GM12878 (cell line): Measurements from ENCODE around the gene PHEX. TPM values are rescaled to one million over a fixed set of nuclear protein-coding genes. Genes with fewer than 3 reads are reported as not detected.

ENCODE experiments used
- ATAC-seq: fragments of 200-7000 bp; cut with Tn5 transposase; 3 replicates; pipeline ENCODE4 v1.9.1; 2020; ENCODE audit warnings: mild to moderate bottlenecking, moderate library complexity
- BruUV-seq: library from RNA; stranded (reverse); fragments of 400-500 nt; replicated peaks from 2 replicates; lab custom pipeline; 2021; lab: Mats Ljungman, UMichigan
- CTCF ChIA-PET: fragments of 300-600 bp; sonication (Branson Sonifier 250); formaldehyde crosslinking; extraction: SDS; loops from one replicate; lab custom pipeline; 2021; ENCODE audit warnings: inconsistent platforms; lab: Yijun Ruan, JAX
- POLR2A ChIA-PET: fragments of 350-600 bp; formaldehyde crosslinking; extraction: SDS; loops from one replicate; lab custom pipeline; 2021; ENCODE audit warnings: inconsistent platforms; lab: Charles Lee
- RAD21 ChIA-PET: fragments of 300-600 bp; sonication (Branson Sonifier 250); formaldehyde crosslinking; loops from one replicate; lab custom pipeline; 2023; ENCODE audit warnings: antibody characterized with exemption; ENCODE audit not compliant: unreplicated experiment; lab: Charles Lee
- SMC1A ChIA-PET: fragments of 300-600 bp; sonication (Branson Sonifier 250); formaldehyde crosslinking; loops from one replicate; lab custom pipeline; 2023; ENCODE audit not compliant: unreplicated experiment, uncharacterized antibody; lab: Charles Lee
- DNase-seq: peaks from one replicate; pipeline ENCODE4 v3.0.0-alpha.2; 2011; ENCODE audit warnings: low read depth, low spot score
- FAIRE-seq: peaks from 3 replicates; lab custom pipeline; 2011; peaks lifted over from hg19 to GRCh38; lab: Jason Lieb, UNC
- H2AFZ ChIP-seq: 2 replicates; pipeline ENCODE4 v1.6.0; 2011; ENCODE audit warnings: low read depth, low read length, control low read depth; ENCODE audit not compliant: control insufficient read depth
- H3K27ac ChIP-seq: 2 replicates; pipeline ENCODE4 v1.5.1; 2011; ENCODE audit warnings: control low read depth; ENCODE audit not compliant: control insufficient read depth, insufficient read depth
- H3K27me3 ChIP-seq, 2 experiments: replicated peaks in 1 of 2; 2 replicates each; pipeline versions ENCODE4 v1.6.0 to v1.6.1; 2011; ENCODE audit warnings: low read length in 1 of 2; ENCODE audit not compliant: control insufficient read depth in 2 of 2, insufficient read depth in 2 of 2
- H3K36me3 ChIP-seq, 2 experiments: 2 replicates each; pipeline ENCODE4 v1.5.1; 2011; ENCODE audit warnings: low read length in 1 of 2; ENCODE audit not compliant: control insufficient read depth in 2 of 2, insufficient read depth in 2 of 2
- H3K4me1 ChIP-seq: 2 replicates; pipeline ENCODE4 v1.6.1; 2011; ENCODE audit warnings: mild to moderate bottlenecking, low read length, moderate library complexity, mixed read lengths; ENCODE audit not compliant: control insufficient read depth, insufficient read depth
- H3K4me2 ChIP-seq: 2 replicates; pipeline ENCODE4 v1.6.0; 2011; ENCODE audit warnings: control low read depth; ENCODE audit not compliant: control insufficient read depth, insufficient read depth
- H3K4me3 ChIP-seq: fragments of 200-600 bp; sonication (generic); 2 replicates; pipeline ENCODE4 v1.5.1; 2016
- H3K79me2 ChIP-seq: 2 replicates; pipeline ENCODE4 v1.6.0; 2011; ENCODE audit warnings: low read length; ENCODE audit not compliant: control insufficient read depth, insufficient read depth
- H3K9ac ChIP-seq: 2 replicates; pipeline ENCODE4 v1.8.0; 2011; ENCODE audit warnings: low read length, control low read depth, mixed read lengths; ENCODE audit not compliant: control insufficient read depth, insufficient read depth
- H3K9me3 ChIP-seq: replicated peaks from 3 replicates; pipeline ENCODE4 v1.5.1; 2011; ENCODE audit warnings: mild to moderate bottlenecking, low read length; ENCODE audit not compliant: control insufficient read depth, insufficient read depth
- H4K20me1 ChIP-seq: 2 replicates; pipeline ENCODE4 v1.6.0; 2011; ENCODE audit not compliant: control insufficient read depth, insufficient read depth
- BMI1 ChIP-seq: fragments of 450-650 bp; IDR thresholded peaks from 2 replicates; pipeline ENCODE4 v1.6.1; 2016; ENCODE audit warnings: mild to moderate bottlenecking, moderate library complexity, borderline replicate concordance
- CTCF ChIP-seq, 3 experiments: IDR thresholded peaks in 2 of 3; conservative IDR thresholded peaks in 1 of 3; 2 replicates each; pipeline ENCODE4 v1.5.1; 2011; ENCODE audit warnings: low read depth in 3 of 3, low read length in 3 of 3, mild to moderate bottlenecking in 3 of 3, control low read depth in 2 of 3, moderate library complexity in 2 of 3, inconsistent platforms in 1 of 3, mixed read lengths in 1 of 3; ENCODE audit not compliant: control insufficient read depth in 2 of 3, insufficient read depth in 1 of 3; ENCODE audit errors: extremely low read depth in 1 of 3
- IKZF2 ChIP-seq, 2 experiments: fragments of 450-650 bp; IDR thresholded peaks; 2 replicates each; pipeline ENCODE4 v1.6.1; 2017; ENCODE audit warnings: mild to moderate bottlenecking in 2 of 2, moderate library complexity in 2 of 2
- IRF5 ChIP-seq: fragments of 450-650 bp; IDR thresholded peaks from 2 replicates; pipeline ENCODE4 v1.6.1; 2017; ENCODE audit warnings: borderline replicate concordance
- JUND ChIP-seq: IDR thresholded peaks from 2 replicates; pipeline ENCODE4 v1.6.1; 2012; ENCODE audit warnings: low read depth, mild to moderate bottlenecking, low read length, improper control_type of control experiment, moderate library complexity
- KDM1A ChIP-seq: fragments of 200-600 bp; sonication (generic); IDR thresholded peaks from 2 replicates; pipeline ENCODE4 v1.6.1; 2016; ENCODE audit warnings: borderline replicate concordance
- MEF2A ChIP-seq: IDR thresholded peaks from 2 replicates; pipeline ENCODE4 v1.6.1; 2011; ENCODE audit warnings: low read depth, mild to moderate bottlenecking, low read length, moderate library complexity; ENCODE audit not compliant: insufficient read depth
- MEF2B ChIP-seq: fragments of 450-650 bp; IDR thresholded peaks from 2 replicates; pipeline ENCODE4 v1.6.1; 2018; ENCODE audit warnings: mild to moderate bottlenecking, moderate library complexity; ENCODE audit not compliant: partially characterized antibody, poor library complexity, severe bottlenecking
- SKIL ChIP-seq: fragments of 450-650 bp; IDR thresholded peaks from 2 replicates; pipeline ENCODE4 v1.6.1; 2017; ENCODE audit warnings: mild to moderate bottlenecking, low read depth, inconsistent platforms; ENCODE audit not compliant: poor library complexity, severe bottlenecking
- SMAD1 ChIP-seq: fragments of 450-650 bp; IDR thresholded peaks from 2 replicates; pipeline ENCODE4 v1.6.1; 2018; ENCODE audit warnings: mild to moderate bottlenecking, low read depth; ENCODE audit not compliant: partially characterized antibody
- WGBS: methylation state at CpG from one replicate; pipeline ENCODE4 v1.1.6; 2016; ENCODE audit warnings: low lambda C conversion rate; ENCODE audit not compliant: insufficient replicate concordance, insufficient coverage; ENCODE audit errors: missing lambda C conversion rate; 5-methylcytosine and 5-hydroxymethylcytosine counted together
- in situ Hi-C: fragments of 300-500 bp; cut with MboI; formaldehyde crosslinking; loops from 9 replicates; pipeline ENCODE4 v1.14.3; 2018; ENCODE audit warnings: mixed read lengths
- intact Hi-C: fragments of 100-400 bp; cut with micrococcal nuclease; formaldehyde crosslinking; loops from one replicate; pipeline ENCODE4 v1.14.2; 2022; ENCODE audit not compliant: unreplicated experiment
- polyA plus RNA-seq, 11 experiments: library from polyadenylated mRNA; depleted of rRNA in 4 of 11; unstranded in 6 of 11; stranded (reverse) in 5 of 11; fragments of >200 nt; fragmentation: Nextera tagmentation in 4 of 11; fragmentation: Illumina TruSeq in 1 of 11; extraction: Ambion mirVana in 4 of 11; extraction: Trizol in 1 of 11; gene quantifications; 1 replicate in 1 of 11; 2 replicates in 10 of 11; pipeline versions ENCODE4 v1.2.1 to v1.2.3, GENCODE V29; 2011 to 2016; ENCODE audit warnings: inconsistent platforms in 2 of 11, missing spikeins in 2 of 11, low read depth in 1 of 11
- total RNA-seq, 4 experiments: library from RNA; depleted of rRNA in 3 of 4; stranded (reverse); fragments of >200 nt in 3 of 4; fragmentation: Illumina TruSeq in 1 of 4; extraction: Trizol in 1 of 4; gene quantifications; 2 replicates each; pipeline versions ENCODE4 v1.2.1 to v1.2.3, GENCODE V29; 2013 to 2021

PHEX gene
- total and polyA plus RNA-seq, 10 of the 15 experiments (the other 5 are each of a cell fraction or from before 2014, with no cell fraction given): 0.12 to 97.2 (median 0.55) TPM

GRCh38 chrX:22147214-22147613 lies 115.1 kb downstream of the PHEX start:
- ChIA-PET POLR2A (no interaction called here), CTCF (no interaction called here), SMC1A (no interaction called here), RAD21 (no interaction called here)
- no TSS peak for BruUV-seq
- Histone ChIP-seq H3K9ac (no peak overlapping the region), H2AFZ (no peak overlapping the region), H3K4me3 (no peak overlapping the region), H3K27ac (no peak overlapping the region), H3K27me3 (no peaks in the 10 kb centered on the region), H3K9me3 (no peaks in the 10 kb centered on the region), H3K79me2 (no peaks in the 10 kb centered on the region), H3K4me1 (no peaks in the 10 kb centered on the region), H4K20me1 (no peaks in the 10 kb centered on the region), H3K36me3 (no peaks in the 10 kb centered on the region), H3K4me2 (no peak overlapping the region)
- intact Hi-C loops (no loop called here), in situ Hi-C loops (no loop called here)
- no peak for TF ChIP-seq MEF2A
- no peak for TF ChIP-seq JUND
- no peak for TF ChIP-seq IRF5
- no peak for TF ChIP-seq SMAD1
- TF ChIP-seq IKZF2 (IDR thresholded peaks at IDR 0.05): no peak
- no peak for TF ChIP-seq KDM1A
- DNase-seq (no peak), ATAC-seq (no peak), FAIRE-seq (no peak)
- 0% methylated on average over 1 of the region's 1 CpG for WGBS

GRCh38 chrX:22147942-22148341 lies 115.8 kb downstream of the PHEX start:
- no peak overlapping the region for H3K4me3 ChIP-seq
- BruUV-seq: no TSS peak
- H2AFZ ChIP-seq: no peak overlapping the region
- ChIA-PET RAD21 (interaction anchor here (1.6 kb wide), 1 partner anchor 11 kb away, joined by 4 read pairs; no protein-coding TSS in a partner anchor), POLR2A (no interaction called here), SMC1A (no interaction called here), CTCF (interaction anchor here (2.1 to 2.6 kb wide), 2 partner anchors 11 to 15 kb away, joined by 8 to 21 read pairs; no protein-coding TSS in a partner anchor)
- no peak for ATAC-seq
- no peaks in the 10 kb centered on the region for H4K20me1 ChIP-seq
- in situ Hi-C loops (no loop called here), intact Hi-C loops (no loop called here)
- no peaks in the 10 kb centered on the region for H3K79me2 ChIP-seq
- H3K27ac ChIP-seq: no peak overlapping the region
- WGBS: 35% methylated on average over 3 of the region's 3 CpGs
- DNase-seq: no peak
- H3K9ac ChIP-seq: no peak overlapping the region
- no peaks in the 10 kb centered on the region for H3K27me3 ChIP-seq
- H3K9me3 ChIP-seq: no peaks in the 10 kb centered on the region
- FAIRE-seq: no peak
- H3K4me2 ChIP-seq: no peak overlapping the region
- no peaks in the 10 kb centered on the region for H3K4me1 ChIP-seq
- no peaks in the 10 kb centered on the region for H3K36me3 ChIP-seq
- TF ChIP-seq SKIL (no peak), MEF2B (no peak), CTCF (IDR thresholded peaks at IDR 0.05 in 2 of 3, conservative IDR thresholded peaks at IDR 0.05 in 1 of 3; ENCODE audit: control insufficient read depth in 2 of 3, extremely low read depth in 1 of 3, insufficient read depth in 1 of 3, low read depth in 3 of 3, low read length in 3 of 3) (no peak), JUND (no peak), BMI1 (no peak)
